HFF-Myc (cell line): ENCODE measurements around the gene GIT2.
"Not testable (repeated sequence)": the region's sequence is repeated elsewhere in the genome, so short reads cannot be mapped to it uniquely, and the experiment has no call there.

ENCODE experiments used
- DNase-seq: peaks from one replicate; pipeline ENCODE4 v3.0.0-alpha.2; 2011; ENCODE audit warnings: low read depth; ENCODE audit errors: extremely low read depth
- H3K4me3 ChIP-seq: replicated peaks from 2 replicates; pipeline ENCODE4 v1.5.1; 2011; ENCODE audit warnings: low read depth, mild to moderate bottlenecking, control low read depth, low read length
- TF ChIP-seq, protein P1 (sequence below): IDR thresholded peaks from 2 replicates; pipeline ENCODE4 v1.5.1; 2012; ENCODE audit warnings: mild to moderate bottlenecking, low read depth, low read length, control low read depth; ENCODE audit errors: missing control alignments

The GIT2 gene

DNA sequence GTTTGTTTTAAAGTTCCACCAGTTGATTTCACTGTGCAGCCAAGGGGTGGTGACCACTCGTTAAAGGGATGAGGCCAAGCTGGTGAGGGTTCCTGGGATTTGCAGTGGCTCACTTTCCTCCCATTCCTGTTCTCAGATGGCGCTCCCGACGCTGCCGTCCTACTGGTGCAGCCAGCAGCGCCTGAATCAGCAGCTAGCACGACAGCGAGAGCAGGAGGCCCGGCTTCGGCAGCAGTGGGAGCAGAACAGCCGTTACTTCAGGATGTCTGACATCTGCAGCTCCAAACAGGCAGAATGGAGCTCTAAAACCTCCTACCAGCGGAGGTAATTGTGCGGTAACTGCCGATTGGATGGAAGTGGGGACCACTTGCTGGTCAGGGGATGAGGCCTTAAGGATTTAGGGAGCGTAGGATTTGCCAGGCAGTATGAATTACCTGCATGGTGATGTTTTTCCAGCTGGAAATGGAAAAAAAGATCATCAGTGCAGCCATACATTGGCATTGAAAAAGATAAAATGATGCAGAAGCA lies 93.2 kb downstream of the GIT2 start:
- TF ChIP-seq, protein P1, sequence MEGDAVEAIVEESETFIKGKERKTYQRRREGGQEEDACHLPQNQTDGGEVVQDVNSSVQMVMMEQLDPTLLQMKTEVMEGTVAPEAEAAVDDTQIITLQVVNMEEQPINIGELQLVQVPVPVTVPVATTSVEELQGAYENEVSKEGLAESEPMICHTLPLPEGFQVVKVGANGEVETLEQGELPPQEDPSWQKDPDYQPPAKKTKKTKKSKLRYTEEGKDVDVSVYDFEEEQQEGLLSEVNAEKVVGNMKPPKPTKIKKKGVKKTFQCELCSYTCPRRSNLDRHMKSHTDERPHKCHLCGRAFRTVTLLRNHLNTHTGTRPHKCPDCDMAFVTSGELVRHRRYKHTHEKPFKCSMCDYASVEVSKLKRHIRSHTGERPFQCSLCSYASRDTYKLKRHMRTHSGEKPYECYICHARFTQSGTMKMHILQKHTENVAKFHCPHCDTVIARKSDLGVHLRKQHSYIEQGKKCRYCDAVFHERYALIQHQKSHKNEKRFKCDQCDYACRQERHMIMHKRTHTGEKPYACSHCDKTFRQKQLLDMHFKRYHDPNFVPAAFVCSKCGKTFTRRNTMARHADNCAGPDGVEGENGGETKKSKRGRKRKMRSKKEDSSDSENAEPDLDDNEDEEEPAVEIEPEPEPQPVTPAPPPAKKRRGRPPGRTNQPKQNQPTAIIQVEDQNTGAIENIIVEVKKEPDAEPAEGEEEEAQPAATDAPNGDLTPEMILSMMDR, result no peak
- no peak for DNase-seq
- H3K4me3 ChIP-seq, result no peak overlapping the region

DNA sequence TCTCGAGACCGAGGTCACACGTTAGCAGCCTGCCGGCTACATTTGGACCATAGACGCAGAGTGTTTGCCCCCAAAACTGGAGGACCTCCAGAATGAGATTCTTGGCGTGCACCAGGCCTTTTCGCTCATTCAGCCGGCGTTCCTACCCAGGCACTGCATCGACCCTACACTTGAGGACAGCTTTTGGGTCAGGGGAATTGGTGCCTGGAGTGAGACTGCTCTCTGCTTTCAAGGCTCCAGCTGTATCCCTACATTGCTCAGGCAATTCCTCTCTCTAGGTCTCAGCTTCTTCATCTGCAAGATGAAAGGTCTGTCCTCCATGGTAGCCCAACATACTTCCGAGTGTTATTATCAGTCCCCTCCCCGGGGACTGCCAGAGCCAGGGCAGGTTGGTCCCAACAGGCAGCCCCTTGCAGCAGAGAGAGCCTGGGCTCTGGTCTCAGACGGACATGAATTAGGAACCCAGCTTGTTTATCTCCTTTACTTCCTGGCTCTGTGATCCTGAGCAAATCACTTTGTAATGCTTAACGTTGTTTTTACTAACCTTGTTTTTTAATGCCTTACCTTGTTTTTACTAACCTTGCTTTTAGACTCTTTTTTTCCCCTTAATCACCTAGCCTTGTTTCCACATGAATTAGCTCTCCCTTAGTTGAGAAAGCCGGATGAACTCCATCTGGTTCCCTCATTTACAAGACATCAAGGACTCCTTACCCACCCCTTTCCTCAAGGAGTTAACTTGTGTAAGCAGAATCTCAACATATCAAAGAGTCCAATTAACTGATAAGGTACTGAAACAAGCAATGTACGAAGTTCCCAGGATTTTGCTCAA lies 95.2 kb downstream of the GIT2 start:
- TF ChIP-seq, protein P1, result no peak
- no peak for DNase-seq
- peak overlapping the region; percentile 60 for H3K4me3 ChIP-seq

DNA sequence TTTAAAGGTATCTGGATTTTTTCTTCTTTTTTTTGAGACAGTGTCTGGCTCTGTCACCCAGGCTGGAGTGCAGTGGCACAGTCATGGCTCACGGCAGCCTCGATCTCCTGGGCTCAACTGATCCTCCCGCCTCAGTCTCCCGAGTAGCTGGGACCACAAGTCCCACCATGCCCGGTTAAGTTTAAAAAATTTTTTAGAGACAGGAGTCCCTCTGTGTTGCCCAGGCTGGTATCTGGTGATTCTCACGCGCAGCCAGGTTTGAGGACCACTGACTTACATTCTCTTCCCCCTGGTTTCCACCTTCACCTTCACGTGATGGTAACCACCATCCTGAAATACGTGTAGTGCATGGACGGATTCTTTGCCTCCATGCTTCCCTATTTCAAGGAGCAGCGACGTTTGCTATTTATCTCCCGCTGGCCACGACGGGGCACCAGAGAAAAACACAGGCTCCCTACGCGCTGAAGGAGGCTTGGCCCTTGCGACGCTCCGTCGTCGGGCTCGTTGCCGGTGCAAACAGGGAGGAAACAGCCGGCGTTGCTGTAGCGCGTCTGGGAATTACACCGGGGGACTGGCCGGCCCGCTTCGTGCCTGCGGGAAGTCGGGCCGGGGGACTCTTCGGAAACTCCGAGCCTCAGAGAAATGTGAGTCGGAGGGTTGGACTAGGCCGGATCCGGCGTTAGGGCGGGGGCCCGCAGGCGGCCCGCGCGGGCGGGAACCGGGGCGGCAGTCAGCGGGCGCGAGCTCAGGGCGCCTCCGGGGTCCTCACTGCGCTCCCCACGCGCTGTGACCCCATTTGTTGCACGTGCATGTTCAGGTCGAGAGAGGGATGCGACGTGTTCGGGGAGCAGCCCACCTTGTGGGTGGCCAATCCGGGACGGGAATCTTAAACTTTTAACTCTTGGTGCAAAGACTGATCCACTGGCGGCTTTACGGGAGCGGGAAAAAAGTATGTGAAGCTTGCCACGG lies 96.1 kb downstream of the GIT2 start, which contains the start of gene TCHP:
Gene TCHP (plus strand): TSS at position 492 of the 969 bp plus-strand sequence. CDS start 2,753 bp downstream, outside the sequence.
- TF ChIP-seq, protein P1, result peak; percentile 17
- DNase-seq, result peak; percentile 58
- H3K4me3 ChIP-seq, result peak within 1 kb of the TSS; percentile 60

DNA sequence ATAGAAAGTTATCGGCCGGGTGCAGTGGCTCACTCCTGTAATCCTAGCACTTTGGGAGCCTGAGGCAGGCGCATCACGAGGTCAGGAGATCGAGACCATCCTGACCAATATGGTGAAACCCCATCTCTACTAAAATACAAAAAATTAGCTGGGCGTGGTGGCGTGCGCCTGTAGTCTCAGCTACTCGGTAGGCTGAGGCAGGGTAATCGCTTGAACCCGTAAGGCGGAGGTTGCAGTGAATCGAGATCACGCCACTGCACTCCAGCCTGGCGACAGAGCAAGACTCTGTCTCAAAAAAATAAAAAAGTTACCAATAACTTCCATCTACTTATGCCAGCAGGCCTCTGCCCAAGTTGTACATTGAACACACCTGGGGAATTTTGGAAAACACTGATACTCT lies 96.8 kb downstream of the GIT2 start:
- DNase-seq, result not testable (repeated sequence)
- H3K4me3 ChIP-seq, result peak overlapping the region; percentile 60

DNA sequence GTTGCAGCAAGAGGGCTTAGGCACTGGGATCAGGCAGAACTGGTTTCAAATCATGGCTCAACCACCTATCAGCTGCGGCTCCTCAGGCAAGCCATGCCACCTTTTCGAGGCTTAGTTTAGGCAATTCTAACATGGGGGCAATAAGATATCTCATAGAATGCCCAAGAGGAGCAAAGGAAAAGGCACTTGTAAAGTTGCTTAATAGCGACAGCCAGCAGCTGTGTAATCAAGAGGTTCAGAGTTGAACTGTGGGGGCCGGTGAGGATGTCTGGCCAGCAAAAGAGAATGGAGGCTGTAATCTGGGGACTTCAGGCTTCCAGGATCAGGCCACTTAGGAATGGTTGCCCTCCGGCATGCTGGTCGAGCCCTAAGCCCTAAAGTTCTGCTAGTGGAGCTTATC lies 99.1 kb downstream of the GIT2 start:
- DNase-seq, result no peak
- TF ChIP-seq, protein P1, result no peak
- H3K4me3 ChIP-seq, result no peak overlapping the region

DNA sequence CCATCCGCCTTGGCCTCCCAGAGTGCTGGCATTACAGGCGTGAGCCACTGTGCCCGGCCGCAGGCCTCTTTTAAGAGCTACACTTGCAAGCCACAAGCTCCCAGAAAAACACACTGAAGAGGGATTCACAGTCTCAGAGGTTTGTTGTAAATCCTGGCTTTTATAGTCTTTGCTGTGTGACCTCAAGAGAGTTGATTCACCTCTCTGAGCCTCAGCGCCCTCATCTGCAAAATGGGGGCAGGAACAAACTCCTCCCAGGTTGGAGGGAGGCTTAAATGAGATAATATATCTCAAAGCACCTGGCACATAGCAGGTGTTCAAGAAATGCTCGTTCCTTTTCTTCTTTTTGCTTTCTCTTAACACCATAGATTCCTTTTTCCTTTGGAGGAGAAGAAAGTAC lies 100.0 kb downstream of the GIT2 start:
- TF ChIP-seq, protein P1, result no peak
- no peak for DNase-seq
- no peak overlapping the region for H3K4me3 ChIP-seq

DNA sequence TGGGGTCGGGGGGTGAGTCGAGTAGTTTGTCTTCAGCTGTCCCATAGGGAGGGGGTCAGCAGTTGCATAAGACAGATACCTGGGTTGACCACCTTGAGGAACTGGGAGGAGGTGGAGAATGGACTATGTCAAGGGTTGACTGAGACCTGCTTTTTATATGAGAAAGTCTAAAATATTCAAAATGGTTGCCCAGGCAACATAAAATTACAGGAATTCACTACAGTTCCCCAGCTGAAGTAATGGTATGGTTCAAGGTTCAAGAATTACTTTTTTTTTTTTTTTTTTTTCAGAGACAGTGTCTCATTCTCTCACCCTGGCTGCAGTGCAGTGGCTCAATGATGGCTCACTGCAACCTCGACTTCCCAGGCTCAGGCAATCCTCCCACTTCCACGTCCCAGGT lies 101.2 kb downstream of the GIT2 start:
- TF ChIP-seq, protein P1, result no peak
- H3K4me3 ChIP-seq, result no peak overlapping the region
- no peak for DNase-seq
